HG02798 (cell line): ENCODE data around the gene PIGL.

ENCODE experiments used
- ATAC-seq: cut with Tn5 transposase; IDR thresholded peaks from one replicate; pipeline ENCODE4 v1.9.1; 2021; ENCODE audit warnings: mild to moderate bottlenecking; ENCODE audit not compliant: unreplicated experiment, poor library complexity

PIGL gene

GRCh38 chr17:16346721-16347271 lies 129.8 kb downstream of the PIGL start:
- no peak for ATAC-seq

GRCh38 chr17:16348586-16348985 lies 131.6 kb downstream of the PIGL start:
- ATAC-seq: no peak

- no peak for ATAC-seq
Observed at GRCh38 chr17:16349431-16349830, 132.4 kb downstream of the PIGL start.

GRCh38 chr17:16351831-16352230 lies 134.8 kb downstream of the PIGL start:
- no peak for ATAC-seq

GRCh38 chr17:16352303-16352666 lies 135.3 kb downstream of the PIGL start:
- ATAC-seq: no peak

- peak; percentile 51 for ATAC-seq
Observed at GRCh38 chr17:16352667-16353316, 135.8 kb downstream of the PIGL start.

- ATAC-seq: peak; percentile 76
Observed at GRCh38 chr17:16353317-16354174, 136.5 kb downstream of the PIGL start, which contains the start of gene CENPV. Gene CENPV, minus strand, starts transcription at chr17:16353469. Its CDS starts 33 bp downstream, at chr17:16353436.

GRCh38 chr17:16354585-16354984 lies 137.6 kb downstream of the PIGL start:
- ATAC-seq: no peak

GRCh38 chr17:16358394-16358793 lies 141.4 kb downstream of the PIGL start:
- ATAC-seq: no peak

- ATAC-seq: no peak
Observed at GRCh38 chr17:16361874-16362273, 144.9 kb downstream of the PIGL start.

- peak; percentile 83 for ATAC-seq
Observed at GRCh38 chr17:16363749-16364536, 146.9 kb downstream of the PIGL start.

GRCh38 chr17:16364625-16365024 lies 147.6 kb downstream of the PIGL start:
- no peak for ATAC-seq

- ATAC-seq: no peak
Observed at GRCh38 chr17:16371742-16372141, 154.7 kb downstream of the PIGL start.

- ATAC-seq: no peak
Observed at GRCh38 chr17:16374146-16374938, 157.3 kb downstream of the PIGL start.
